Left cardiac atrium (tissue), 4 donors: Measurements from ENCODE around the gene TMEM63C. TPM values are rescaled to one million over a fixed set of nuclear protein-coding genes. Genes with fewer than 3 reads are reported as not detected.
A peak's percentile ranks its signal among the peaks of the same experiment; 100 is the strongest.

Experiments used
- ATAC-seq, 2 donors: fragments of 200-7000 bp; cut with Tn5 transposase; one replicate each; pipeline ENCODE4 v1.9.1; 2020; ENCODE audit warnings: mild to moderate bottlenecking in 2 of 2, moderate library complexity in 2 of 2
- DNase-seq: peaks from one replicate; pipeline ENCODE4 v3.0.0-alpha.2; 2020
- intact Hi-C, 2 donors: fragments of 100-400 bp; cut with DNase I; formaldehyde crosslinking; loops; one replicate each; pipeline versions ENCODE4 v1.14.1 to v1.15.1; 2022 to 2023
- total RNA-seq, 2 donors: library from RNA; stranded (reverse); fragmentation: NEBNext Ultra II Directional; extraction: Animal tissue kit (Norgen Biotek cat#: 25700); gene quantifications; one replicate each; pipeline ENCODE4 v1.2.1, GENCODE V29; 2021
- donor health status: DM: no; HTN: yes; CAD: no.
- donor health status: DM: no; HTN: yes; CAD: no; lungs with severe emphysema.
- donor health status: DM: yes; HTN: yes; CAD: no.
- donor health status: Dilated cardiomyopathy.

Gene TMEM63C
- total RNA-seq, 2 donors from 2014 or later: not detected

- DNase-seq (no peak), ATAC-seq (peak in 1 of 2 donors; percentile 53)
- intact Hi-C loops: no loop called here
These were observed 5.5 kb downstream of the TMEM63C start for GRCh38 chr14:77186911-77187648.

GRCh38 chr14:77187649-77188012 lies 6.0 kb downstream of the TMEM63C start:
- intact Hi-C loops: no loop called here
- ATAC-seq (no peak), DNase-seq (no peak)

- no peak for ATAC-seq
- no peak for DNase-seq
- intact Hi-C loops: no loop called here
These were observed 7.9 kb downstream of the TMEM63C start for GRCh38 chr14:77189479-77189878.

GRCh38 chr14:77190977-77191376 lies 9.4 kb downstream of the TMEM63C start:
- no peak for ATAC-seq
- intact Hi-C loops: no loop called here
- DNase-seq: no peak

GRCh38 chr14:77194706-77195105 lies 13.1 kb downstream of the TMEM63C start:
- intact Hi-C loops: no loop called here
- ATAC-seq (no peak), DNase-seq (no peak)

GRCh38 chr14:77195766-77196165 lies 14.2 kb downstream of the TMEM63C start:
- intact Hi-C loops: no loop called here
- ATAC-seq (no peak), DNase-seq (no peak)

GRCh38 chr14:77197988-77198387 lies 16.4 kb downstream of the TMEM63C start:
- ATAC-seq: no peak

GRCh38 chr14:77198561-77198960 lies 17.0 kb downstream of the TMEM63C start:
- DNase-seq (no peak), ATAC-seq (no peak)
- intact Hi-C loops: no loop called here

More at GRCh38 chr14:77197988-77198387, 16.4 kb downstream of the TMEM63C start:
- intact Hi-C loops: no loop called here
- no peak for DNase-seq

- no peak for ATAC-seq
These were observed 18.0 kb downstream of the TMEM63C start for GRCh38 chr14:77199590-77199989.

GRCh38 chr14:77200406-77200985 lies 18.9 kb downstream of the TMEM63C start:
- intact Hi-C loops: no loop called here
- ATAC-seq (no peak), DNase-seq (no peak)

More at GRCh38 chr14:77199590-77199989, 18.0 kb downstream of the TMEM63C start:
- intact Hi-C loops: no loop called here
- no peak for DNase-seq

- intact Hi-C loops: no loop called here
- DNase-seq (no peak), ATAC-seq (no peak)
These were observed 20.1 kb downstream of the TMEM63C start for GRCh38 chr14:77201696-77202095.

- intact Hi-C loops: no loop called here
- DNase-seq: no peak
- ATAC-seq: no peak
These were observed 22.2 kb downstream of the TMEM63C start for GRCh38 chr14:77203611-77204458.

GRCh38 chr14:77204459-77204771 lies 22.8 kb downstream of the TMEM63C start:
- intact Hi-C loops: no loop called here
- no peak for DNase-seq
- no peak for ATAC-seq

- ATAC-seq (no peak), DNase-seq (no peak)
- intact Hi-C loops: no loop called here
These were observed 23.3 kb downstream of the TMEM63C start for GRCh38 chr14:77204907-77205306.

GRCh38 chr14:77205566-77205965 lies 24.0 kb downstream of the TMEM63C start:
- no peak for ATAC-seq
- no peak for DNase-seq
- intact Hi-C loops: no loop called here

GRCh38 chr14:77206261-77206824 lies 24.7 kb downstream of the TMEM63C start:
- ATAC-seq: no peak
- DNase-seq: no peak
- intact Hi-C loops: no loop called here

GRCh38 chr14:77206877-77207389 lies 25.3 kb downstream of the TMEM63C start:
- no peak for ATAC-seq
- intact Hi-C loops: no loop called here
- DNase-seq: no peak

- ATAC-seq: peak; percentile 85 to 92
- intact Hi-C loops: no loop called here
These were observed 26.8 kb downstream of the TMEM63C start for GRCh38 chr14:77208291-77208978.

GRCh38 chr14:77208979-77209318 lies 27.4 kb downstream of the TMEM63C start:
- ATAC-seq (no peak), DNase-seq (no peak)
- intact Hi-C loops: no loop called here

More at GRCh38 chr14:77208291-77208978, 26.8 kb downstream of the TMEM63C start:
- DNase-seq: peak; percentile 79
